ENCODE data around the gene GCFC2.
"Not testable (repeated sequence)": the region's sequence is repeated elsewhere in the genome, so short reads cannot be mapped to it uniquely, and the experiment has no call there.

GCFC2 gene

GRCh38 chr2:75688196-75688595, 22.5 kb downstream of the GCFC2 start:
- DNase-seq: no peak
- 100% methylated on average over 1 of the region's 1 CpG for WGBS
- H3K36me3 ChIP-seq (ENCODE audit: control insufficient read depth in 1 of 2, insufficient read depth in 2 of 2, low read depth in 1 of 2, low read length in 2 of 2): peaks cover 0 to 84% of the 10 kb centered on the region in 2 experiments

GRCh38 chr2:75683430-75683829, 27.3 kb downstream of the GCFC2 start:
- not testable (repeated sequence) for DNase-seq; H2AK5ac ChIP-seq (ENCODE audit: low read length, severe bottlenecking); H3K9me3 ChIP-seq (ENCODE audit: control insufficient read depth, low read length); H3K27me3 ChIP-seq (ENCODE audit: control insufficient read depth in 1 of 2, insufficient read depth in 1 of 2, low read length in 2 of 2); H3K18ac ChIP-seq (ENCODE audit: low read depth in 1 of 2, low read length in 2 of 2); H2BK12ac ChIP-seq (ENCODE audit: low read length in 2 of 2); H3K79me1 ChIP-seq (replicated peaks; ENCODE audit: low read length, poor library complexity, severe bottlenecking); H3K4me2 ChIP-seq (ENCODE audit: low read length, poor library complexity, severe bottlenecking); H3K23ac ChIP-seq (ENCODE audit: low read length in 2 of 2); H3K14ac ChIP-seq (ENCODE audit: low read length in 2 of 2); H3K4me1 ChIP-seq (ENCODE audit: control insufficient read depth, insufficient read depth, low read depth, low read length); H2BK5ac ChIP-seq (ENCODE audit: low read depth, low read length, poor library complexity, severe bottlenecking); H3K9ac ChIP-seq (ENCODE audit: low read length); H3K4ac ChIP-seq (ENCODE audit: low read depth in 1 of 2, low read length in 2 of 2); H4K8ac ChIP-seq (ENCODE audit: low read length); H2BK120ac ChIP-seq (ENCODE audit: low read depth, low read length); H3K4me3 ChIP-seq (ENCODE audit: insufficient read depth in 1 of 2, low read depth in 1 of 2, low read length in 2 of 2); H2BK15ac ChIP-seq (ENCODE audit: low read depth, poor library complexity, severe bottlenecking); H2AFZ ChIP-seq (ENCODE audit: low read depth, low read length); H3K27ac ChIP-seq (ENCODE audit: low read length, poor library complexity, severe bottlenecking); H4K91ac ChIP-seq (ENCODE audit: low read length)
- peaks cover 11 to 66% of the 10 kb centered on the region in 2 experiments for H3K36me3 ChIP-seq (ENCODE audit: control insufficient read depth in 1 of 2, insufficient read depth in 2 of 2, low read depth in 1 of 2, low read length in 2 of 2)
- WGBS: over 99% methylated on average over 5 of the region's 5 CpGs

More at GRCh38 chr2:75688196-75688595, 22.5 kb downstream of the GCFC2 start:
- H2BK5ac ChIP-seq (ENCODE audit: low read depth, low read length, poor library complexity, severe bottlenecking): no peak overlapping the region
- H3K4me3 ChIP-seq (ENCODE audit: insufficient read depth in 1 of 2, low read depth in 1 of 2, low read length in 2 of 2): no peak overlapping the region
- H3K4me1 ChIP-seq (ENCODE audit: control insufficient read depth, insufficient read depth, low read depth, low read length): no peaks in the 10 kb centered on the region
- H3K27me3 ChIP-seq (ENCODE audit: control insufficient read depth in 1 of 2, insufficient read depth in 1 of 2, low read length in 2 of 2): no peaks in the 10 kb centered on the region
- no peak overlapping the region for H3K4ac ChIP-seq (ENCODE audit: low read depth in 1 of 2, low read length in 2 of 2)
- H3K23ac ChIP-seq (ENCODE audit: low read length in 2 of 2): no peak overlapping the region
- H2AK5ac ChIP-seq (ENCODE audit: low read length, severe bottlenecking): no peak overlapping the region
- H3K14ac ChIP-seq (ENCODE audit: low read length in 2 of 2): no peak overlapping the region
- no peak overlapping the region for H3K27ac ChIP-seq (ENCODE audit: low read length, poor library complexity, severe bottlenecking)
- no peaks in the 10 kb centered on the region for H3K9me3 ChIP-seq (ENCODE audit: control insufficient read depth, low read length)
- H3K4me2 ChIP-seq (ENCODE audit: low read length, poor library complexity, severe bottlenecking): no peak overlapping the region
- H2AFZ ChIP-seq (ENCODE audit: low read depth, low read length): no peak overlapping the region
- no peaks in the 10 kb centered on the region for H3K79me1 ChIP-seq (replicated peaks; ENCODE audit: low read length, poor library complexity, severe bottlenecking)
- no peak overlapping the region for H3K9ac ChIP-seq (ENCODE audit: low read length)
- no peak overlapping the region for H2BK120ac ChIP-seq (ENCODE audit: low read depth, low read length)
- no peak overlapping the region for H4K91ac ChIP-seq (ENCODE audit: low read length)
- H2BK15ac ChIP-seq (ENCODE audit: low read depth, poor library complexity, severe bottlenecking): no peak overlapping the region
- no peak overlapping the region for H3K18ac ChIP-seq (ENCODE audit: low read depth in 1 of 2, low read length in 2 of 2)
- no peak overlapping the region for H4K8ac ChIP-seq (ENCODE audit: low read length)
- no peak overlapping the region for H2BK12ac ChIP-seq (ENCODE audit: low read length in 2 of 2)

DNA sequence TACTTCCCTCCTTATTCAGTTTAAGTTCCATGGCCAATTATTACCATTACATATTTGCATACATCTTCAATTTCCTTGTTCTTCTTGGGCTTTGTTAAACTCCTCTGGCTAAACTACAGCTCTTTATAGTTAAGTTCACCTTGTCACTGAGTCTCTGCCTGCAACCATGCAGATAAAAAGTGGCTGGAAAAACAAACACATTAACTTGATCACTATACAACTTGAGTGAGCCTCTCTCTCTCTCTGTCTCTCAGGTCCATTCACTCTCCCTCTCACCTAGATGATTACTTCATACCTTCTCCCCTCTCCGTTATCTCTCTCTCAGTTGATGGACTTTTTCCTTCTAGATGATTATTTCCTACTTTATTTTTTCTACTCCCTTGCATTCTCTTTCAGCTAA, 30.3 kb downstream of the GCFC2 start:
- Histone ChIP-seq H3K4ac (ENCODE audit: low read depth in 1 of 2, low read length in 2 of 2) (no peak overlapping the region), H3K9me3 (ENCODE audit: control insufficient read depth, low read length) (no peaks in the 10 kb centered on the region), H4K91ac (ENCODE audit: low read length) (no peak overlapping the region), H3K79me1 (replicated peaks; ENCODE audit: low read length, poor library complexity, severe bottlenecking) (peaks cover 3% of the 10 kb centered on the region), H3K36me3 (ENCODE audit: control insufficient read depth in 1 of 2, insufficient read depth in 2 of 2, low read depth in 1 of 2, low read length in 2 of 2) (peaks cover 11 to 38% of the 10 kb centered on the region in 2 experiments), H3K23ac (ENCODE audit: low read length in 2 of 2) (no peak overlapping the region), H3K4me1 (ENCODE audit: control insufficient read depth, insufficient read depth, low read depth, low read length) (no peaks in the 10 kb centered on the region), H3K9ac (ENCODE audit: low read length) (no peak overlapping the region), H3K4me2 (ENCODE audit: low read length, poor library complexity, severe bottlenecking) (no peak overlapping the region), H3K27me3 (ENCODE audit: control insufficient read depth in 1 of 2, insufficient read depth in 1 of 2, low read length in 2 of 2) (no peaks in the 10 kb centered on the region), H4K8ac (ENCODE audit: low read length) (no peak overlapping the region), H2BK15ac (ENCODE audit: low read depth, poor library complexity, severe bottlenecking) (no peak overlapping the region), H3K14ac (ENCODE audit: low read length in 2 of 2) (no peak overlapping the region), H2BK5ac (ENCODE audit: low read depth, low read length, poor library complexity, severe bottlenecking) (no peak overlapping the region), H3K4me3 (ENCODE audit: insufficient read depth in 1 of 2, low read depth in 1 of 2, low read length in 2 of 2) (no peak overlapping the region), H3K18ac (ENCODE audit: low read depth in 1 of 2, low read length in 2 of 2) (no peak overlapping the region), H2BK12ac (ENCODE audit: low read length in 2 of 2) (no peak overlapping the region), H2AFZ (ENCODE audit: low read depth, low read length) (no peak overlapping the region), H3K27ac (ENCODE audit: low read length, poor library complexity, severe bottlenecking) (no peak overlapping the region), H2AK5ac (ENCODE audit: low read length, severe bottlenecking) (no peak overlapping the region), H2BK120ac (ENCODE audit: low read depth, low read length) (no peak overlapping the region)
- no peak for DNase-seq
- WGBS: 97% methylated on average over 1 of the region's 1 CpG

DNA sequence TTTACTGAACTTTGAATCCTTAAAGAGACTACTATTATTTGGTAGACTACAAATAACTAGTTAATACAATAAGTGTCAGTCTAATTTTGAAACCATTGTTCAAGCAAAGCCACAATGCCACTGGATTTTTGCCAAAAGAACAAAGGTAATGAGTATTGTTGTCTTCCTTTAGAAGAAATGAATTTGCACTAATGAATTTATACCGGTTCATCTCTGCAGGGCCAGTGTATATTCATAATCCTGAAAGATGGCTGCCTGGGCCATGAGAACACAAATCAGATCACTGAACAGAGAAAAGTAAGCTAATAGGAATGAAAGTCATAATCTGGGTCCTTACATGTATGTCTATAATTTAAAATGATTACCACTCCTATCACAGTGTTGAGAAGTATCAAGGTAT, 31.2 kb downstream of the GCFC2 start:
- Histone ChIP-seq H2AFZ (ENCODE audit: low read depth, low read length) (no peak overlapping the region), H2BK15ac (ENCODE audit: low read depth, poor library complexity, severe bottlenecking) (no peak overlapping the region), H4K91ac (ENCODE audit: low read length) (no peak overlapping the region), H3K4me3 (ENCODE audit: insufficient read depth in 1 of 2, low read depth in 1 of 2, low read length in 2 of 2) (no peak overlapping the region), H2BK12ac (ENCODE audit: low read length in 2 of 2) (no peak overlapping the region), H3K27ac (ENCODE audit: low read length, poor library complexity, severe bottlenecking) (no peak overlapping the region), H3K4me1 (ENCODE audit: control insufficient read depth, insufficient read depth, low read depth, low read length) (no peaks in the 10 kb centered on the region), H3K23ac (ENCODE audit: low read length in 2 of 2) (no peak overlapping the region), H2AK5ac (ENCODE audit: low read length, severe bottlenecking) (no peak overlapping the region), H3K79me1 (replicated peaks; ENCODE audit: low read length, poor library complexity, severe bottlenecking) (peaks cover 3% of the 10 kb centered on the region), H3K14ac (ENCODE audit: low read length in 2 of 2) (no peak overlapping the region), H3K18ac (ENCODE audit: low read depth in 1 of 2, low read length in 2 of 2) (no peak overlapping the region), H3K9me3 (ENCODE audit: control insufficient read depth, low read length) (no peaks in the 10 kb centered on the region), H3K4ac (ENCODE audit: low read depth in 1 of 2, low read length in 2 of 2) (no peak overlapping the region), H3K9ac (ENCODE audit: low read length) (no peak overlapping the region), H2BK120ac (ENCODE audit: low read depth, low read length) (no peak overlapping the region), H3K36me3 (ENCODE audit: control insufficient read depth in 1 of 2, insufficient read depth in 2 of 2, low read depth in 1 of 2, low read length in 2 of 2) (peaks cover 11 to 29% of the 10 kb centered on the region in 2 experiments), H2BK5ac (ENCODE audit: low read depth, low read length, poor library complexity, severe bottlenecking) (no peak overlapping the region), H4K8ac (ENCODE audit: low read length) (no peak overlapping the region), H3K4me2 (ENCODE audit: low read length, poor library complexity, severe bottlenecking) (no peak overlapping the region), H3K27me3 (ENCODE audit: control insufficient read depth in 1 of 2, insufficient read depth in 1 of 2, low read length in 2 of 2) (no peaks in the 10 kb centered on the region)
- 100% methylated on average over 1 of the region's 1 CpG for WGBS
- DNase-seq: no peak
